H7 (cell line): Measurements from ENCODE around the gene COX6B2. TPM values are rescaled to one million over a fixed set of nuclear protein-coding genes. Genes with fewer than 3 reads are reported as not detected.

Experiments
- DNase-seq: peaks from one replicate; pipeline ENCODE4 v3.0.0; 2012
- H3K27me3 ChIP-seq: 2 replicates; pipeline ENCODE4 v1.6.0; 2011; ENCODE audit warnings: mild to moderate bottlenecking, low read length; ENCODE audit not compliant: control insufficient read depth, insufficient read depth
- H3K36me3 ChIP-seq: replicated peaks from 2 replicates; pipeline ENCODE4 v1.5.1; 2011; ENCODE audit warnings: low read length; ENCODE audit not compliant: control insufficient read depth, insufficient read depth
- H3K4me3 ChIP-seq: 2 replicates; pipeline ENCODE4 v1.5.1; 2011; ENCODE audit warnings: low read depth, mild to moderate bottlenecking, control low read depth, low read length, moderate library complexity; ENCODE audit not compliant: insufficient read depth
- total RNA-seq: library from RNA; depleted of rRNA; stranded (reverse); fragments of >200 nt; shearing (Covaris generic); gene quantifications from 2 replicates; pipeline ENCODE4 v1.2.3, GENCODE V29; 2014; rRNA removed

Gene COX6B2
- total RNA-seq, 1 experiment from 2014 or later = 0.17 TPM

- peak; percentile 29 for DNase-seq
- Histone ChIP-seq H3K4me3 (no peak overlapping the region), H3K27me3 (no peaks in the 10 kb centered on the region), H3K36me3 (peaks cover 25% of the 10 kb centered on the region)
Observed at GRCh38 chr19:55308281-55308680, 46.2 kb downstream of the COX6B2 start.

DNA sequence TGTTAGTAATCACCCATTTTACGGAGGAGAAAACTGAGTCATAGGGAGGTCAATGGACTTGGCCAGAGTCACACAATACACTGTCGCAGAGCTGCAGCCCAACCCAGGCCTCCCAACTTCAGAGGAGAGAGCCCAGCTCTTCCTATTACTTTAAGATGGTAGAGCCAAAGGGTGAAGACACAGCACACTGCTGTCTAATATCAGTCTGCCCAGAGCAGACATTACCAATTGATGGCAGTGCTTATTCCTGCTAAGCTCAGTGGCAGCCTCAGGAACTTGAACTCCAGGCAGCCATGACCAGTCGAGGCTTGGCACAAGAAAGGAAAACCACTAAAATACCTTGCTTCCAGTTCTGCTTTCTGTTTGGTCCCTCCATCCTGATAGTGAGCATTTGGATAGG lies 47.8 kb downstream of the COX6B2 start:
- Histone ChIP-seq H3K4me3 (no peak overlapping the region), H3K36me3 (peaks cover 32% of the 10 kb centered on the region), H3K27me3 (no peaks in the 10 kb centered on the region)
- DNase-seq = no peak

- no peaks in the 10 kb centered on the region for H3K27me3 ChIP-seq
- no peak overlapping the region for H3K4me3 ChIP-seq
- H3K36me3 ChIP-seq = peaks cover 32% of the 10 kb centered on the region
- DNase-seq = peak; percentile 59
Observed at GRCh38 chr19:55305983-55306562, 48.4 kb downstream of the COX6B2 start.

DNA sequence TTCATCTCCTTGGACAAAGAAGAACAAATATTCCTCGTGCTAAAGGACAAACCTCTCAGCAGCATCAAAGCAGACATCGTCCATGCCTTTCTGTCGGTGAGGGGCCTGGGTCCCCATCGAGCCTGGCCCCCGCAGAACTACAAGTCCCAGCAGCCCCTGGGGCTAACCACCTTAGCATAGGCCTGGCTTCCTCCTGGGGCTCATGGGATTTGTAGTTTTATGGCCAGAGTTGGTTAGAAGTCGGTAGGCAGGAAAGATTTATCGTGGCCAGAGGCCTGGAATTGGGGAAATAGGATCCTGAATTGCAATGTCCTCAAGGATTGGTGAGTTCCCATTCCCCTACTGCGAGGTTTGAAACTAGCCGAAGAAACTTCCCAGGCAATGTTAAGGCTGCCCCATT lies 49.0 kb downstream of the COX6B2 start:
- no peaks in the 10 kb centered on the region for H3K27me3 ChIP-seq

DNA sequence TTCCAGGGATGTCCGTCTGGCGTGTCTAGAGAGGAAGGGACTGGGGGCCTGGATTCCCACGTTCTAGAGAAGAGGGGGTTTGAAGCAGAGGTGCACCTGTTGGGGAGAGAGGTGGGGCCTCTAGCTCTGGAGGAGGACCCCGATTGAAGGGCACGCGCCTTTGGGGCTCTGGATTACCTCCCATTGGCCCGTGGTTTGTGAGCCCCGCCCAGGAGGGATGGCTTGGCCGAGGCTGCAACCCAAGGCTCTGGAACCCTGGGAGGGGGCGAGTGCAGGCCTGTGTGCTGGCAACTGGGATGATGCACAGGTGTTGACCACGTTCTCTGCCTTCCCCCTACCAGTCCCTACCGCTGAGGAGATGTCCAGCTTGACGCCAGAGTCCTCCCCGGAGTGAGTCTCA lies 49.5 kb downstream of the COX6B2 start:
- Histone ChIP-seq H3K4me3 (no peak overlapping the region), H3K36me3 (peaks cover 31% of the 10 kb centered on the region), H3K27me3 (no peaks in the 10 kb centered on the region)
- peak; percentile 90 for DNase-seq

More for the DNA sequence above, 49.0 kb downstream of the COX6B2 start:
- peaks cover 32% of the 10 kb centered on the region for H3K36me3 ChIP-seq
- peak; percentile 95 for DNase-seq
- no peak overlapping the region for H3K4me3 ChIP-seq

DNA sequence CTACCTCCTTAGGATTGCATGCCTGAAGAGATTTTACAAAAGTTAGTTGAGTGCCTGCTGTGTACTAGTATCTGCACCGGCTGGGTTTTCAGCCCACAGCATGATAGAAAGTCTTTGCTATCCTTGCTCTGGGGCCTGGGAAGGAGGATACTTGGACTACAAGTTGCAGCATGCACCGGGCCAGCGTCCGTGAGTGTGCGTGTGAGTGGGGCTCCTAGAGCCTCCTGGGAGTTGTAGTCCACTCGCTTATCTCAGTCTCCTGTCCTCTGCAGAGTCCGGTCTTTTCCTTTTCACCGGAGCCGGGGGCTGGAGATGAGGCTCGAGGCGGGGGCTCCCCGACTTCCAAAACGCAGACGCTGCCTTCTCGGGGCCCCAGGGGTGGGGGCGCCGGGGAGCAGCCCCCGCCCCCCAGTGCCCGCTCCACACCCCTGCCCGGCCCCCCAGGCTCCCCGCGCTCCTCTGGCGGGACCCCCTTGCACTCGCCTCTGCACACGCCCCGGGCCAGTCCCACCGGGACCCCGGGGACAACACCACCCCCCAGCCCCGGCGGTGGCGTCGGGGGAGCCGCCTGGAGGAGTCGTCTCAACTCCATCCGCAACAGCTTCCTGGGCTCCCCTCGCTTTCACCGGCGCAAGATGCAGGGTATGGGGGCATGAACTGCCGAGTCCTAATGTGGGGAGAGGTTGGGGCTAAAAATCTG lies 50.1 kb downstream of the COX6B2 start:
- DNase-seq = peak; percentile 92
- peaks cover 34% of the 10 kb centered on the region for H3K36me3 ChIP-seq
- no peaks in the 10 kb centered on the region for H3K27me3 ChIP-seq
- H3K4me3 ChIP-seq = no peak overlapping the region

- H3K36me3 ChIP-seq = peaks cover 27% of the 10 kb centered on the region
- DNase-seq = peak; percentile 29
- no peaks in the 10 kb centered on the region for H3K27me3 ChIP-seq
- H3K4me3 ChIP-seq = no peak overlapping the region
Observed at GRCh38 chr19:55303477-55303876, 51.0 kb downstream of the COX6B2 start.

- no peak overlapping the region for H3K4me3 ChIP-seq
- H3K27me3 ChIP-seq = no peaks in the 10 kb centered on the region
- no peak for DNase-seq
- H3K36me3 ChIP-seq = peaks cover 25% of the 10 kb centered on the region
Observed at GRCh38 chr19:55302318-55302703, 52.2 kb downstream of the COX6B2 start.

- peak; percentile 100 for DNase-seq
- no peaks in the 10 kb centered on the region for H3K27me3 ChIP-seq
- peaks cover 23% of the 10 kb centered on the region for H3K36me3 ChIP-seq
- peak overlapping the region; percentile 3; the same call in 1 of the 2 replicates for H3K4me3 ChIP-seq
Observed at GRCh38 chr19:55301459-55302317, 52.8 kb downstream of the COX6B2 start.

- no peak overlapping the region for H3K4me3 ChIP-seq
- no peaks in the 10 kb centered on the region for H3K27me3 ChIP-seq
- H3K36me3 ChIP-seq = peaks cover 21% of the 10 kb centered on the region
- no peak for DNase-seq
Observed at GRCh38 chr19:55300886-55301458, 53.5 kb downstream of the COX6B2 start.

DNA sequence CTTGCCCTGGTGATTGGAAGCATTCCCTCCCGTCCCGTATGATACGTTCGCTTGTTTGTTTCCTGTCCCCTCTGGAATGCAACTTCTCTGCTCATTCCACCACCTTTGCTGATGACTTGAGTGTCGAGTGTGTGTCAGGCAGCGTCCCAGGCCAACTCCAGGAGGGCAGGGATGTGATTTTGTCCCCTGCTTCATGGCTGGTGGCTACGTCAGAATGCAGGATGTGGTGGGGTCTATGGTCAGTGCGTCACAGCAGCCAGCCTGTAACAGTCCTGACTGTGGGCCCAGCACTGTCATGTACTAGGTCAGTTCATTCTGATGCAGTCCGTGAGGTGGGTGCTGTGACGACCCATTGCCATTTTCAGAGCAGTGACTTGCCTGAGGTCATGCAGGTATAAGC lies 54.5 kb downstream of the COX6B2 start:
- Histone ChIP-seq H3K36me3 (peaks cover 23% of the 10 kb centered on the region), H3K4me3 (no peak overlapping the region), H3K27me3 (no peaks in the 10 kb centered on the region)
- no peak for DNase-seq

Other genes starting within 250 kb of the COX6B2 start
- gene PPP1R12C, start 237.1 kb downstream of the COX6B2 start, total RNA-seq = 57.5 and 66.4 TPM in 2 replicates
- 33.8 and 44.8 TPM in 2 replicates for gene TNNT1, start 205.5 kb downstream of the COX6B2 start, total RNA-seq
- gene TNNI3, start 197.0 kb downstream of the COX6B2 start, total RNA-seq = 6.5 and 11.6 TPM in 2 replicates
- gene DNAAF3, start 188.1 kb downstream of the COX6B2 start, total RNA-seq = 0.15 and 2.2 TPM in 2 replicates
- 0.26 and 0.31 TPM in 2 replicates for gene SYT5, start 174.4 kb downstream of the COX6B2 start, total RNA-seq
- gene PTPRH, start 145.2 kb downstream of the COX6B2 start, total RNA-seq = 0.41 and 2.3 TPM in 2 replicates
- gene TMEM86B, start 126.0 kb downstream of the COX6B2 start, total RNA-seq = 1.2 and 1.7 TPM in 2 replicates
- 51.7 and 53.1 TPM in 2 replicates for gene PPP6R1, start 95.7 kb downstream of the COX6B2 start, total RNA-seq
- gene HSPBP1, start 74.6 kb downstream of the COX6B2 start, total RNA-seq = 54.4 and 92.3 TPM in 2 replicates
- gene BRSK1, start 70.7 kb downstream of the COX6B2 start, total RNA-seq = 20.3 and 31.3 TPM in 2 replicates
- gene TMEM150B, start 29.4 kb downstream of the COX6B2 start, total RNA-seq = 0.24 TPM in 1 of 2 replicates, not detected in the other
- gene KMT5C, start 14.8 kb downstream of the COX6B2 start, total RNA-seq = 36.1 and 58.9 TPM in 2 replicates
- gene GARIN5B, start 8.5 kb upstream of the COX6B2 start, total RNA-seq = not detected in 2 replicates
- 0.59 and 1.2 TPM in 2 replicates for gene IL11, start 15.7 kb upstream of the COX6B2 start, total RNA-seq
- not detected in 2 replicates for gene TMEM190, start 22.1 kb upstream of the COX6B2 start, total RNA-seq
- 1.0 TPM in 1 of 2 replicates, not detected in the other for gene TMEM238, start 29.6 kb upstream of the COX6B2 start, total RNA-seq
- 458 and 505 TPM in 2 replicates for gene RPL28, start 31.2 kb upstream of the COX6B2 start, total RNA-seq
- gene UBE2S, start 53.1 kb upstream of the COX6B2 start, total RNA-seq = 369 and 380 TPM in 2 replicates
- 0.04 and 0.07 TPM in 2 replicates for gene SHISA7, start 88.6 kb upstream of the COX6B2 start, total RNA-seq
- 178 and 185 TPM in 2 replicates for gene ISOC2, start 106.9 kb upstream of the COX6B2 start, total RNA-seq
- 1.6 and 3.7 TPM in 2 replicates for gene C19orf85, start 110.0 kb upstream of the COX6B2 start, total RNA-seq
- 5.8 and 8.1 TPM in 2 replicates for gene ZNF628, start 121.9 kb upstream of the COX6B2 start, total RNA-seq
- 56.0 and 71.2 TPM in 2 replicates for gene NAT14, start 130.5 kb upstream of the COX6B2 start, total RNA-seq
- 0.48 and 0.87 TPM in 2 replicates for gene SSC5D, start 133.7 kb upstream of the COX6B2 start, total RNA-seq
- gene SBK2, start 182.4 kb upstream of the COX6B2 start, total RNA-seq = 4.0 and 4.6 TPM in 2 replicates
- gene SBK3, start 190.8 kb upstream of the COX6B2 start, total RNA-seq = 0.17 and 2.4 TPM in 2 replicates
- gene ZNF579, start 226.1 kb upstream of the COX6B2 start, total RNA-seq = 17.2 and 20.5 TPM in 2 replicates
- 4.3 and 4.7 TPM in 2 replicates for gene FIZ1, start 244.8 kb upstream of the COX6B2 start, total RNA-seq
- gene ZNF524, start 245.6 kb upstream of the COX6B2 start, total RNA-seq = 11.2 and 13.6 TPM in 2 replicates